LNCaP clone FGC (cell line): ENCODE measurements around the gene RNF144A.

ENCODE experiments used
- DNase-seq: peaks from one replicate; pipeline ENCODE4 v3.0.0-alpha.2; 2011; ENCODE audit warnings: low read depth
- H3K4me3 ChIP-seq: 2 replicates; pipeline ENCODE4 v1.5.1; 2011; ENCODE audit warnings: mild to moderate bottlenecking, low read depth, low read length, control low read depth
- TF ChIP-seq, protein P1 (sequence below): IDR thresholded peaks from 2 replicates; pipeline ENCODE4 v1.5.1; 2012; ENCODE audit warnings: mild to moderate bottlenecking; ENCODE audit not compliant: control insufficient read depth, insufficient read depth; ENCODE audit errors: extremely low read depth

The RNF144A gene

DNA sequence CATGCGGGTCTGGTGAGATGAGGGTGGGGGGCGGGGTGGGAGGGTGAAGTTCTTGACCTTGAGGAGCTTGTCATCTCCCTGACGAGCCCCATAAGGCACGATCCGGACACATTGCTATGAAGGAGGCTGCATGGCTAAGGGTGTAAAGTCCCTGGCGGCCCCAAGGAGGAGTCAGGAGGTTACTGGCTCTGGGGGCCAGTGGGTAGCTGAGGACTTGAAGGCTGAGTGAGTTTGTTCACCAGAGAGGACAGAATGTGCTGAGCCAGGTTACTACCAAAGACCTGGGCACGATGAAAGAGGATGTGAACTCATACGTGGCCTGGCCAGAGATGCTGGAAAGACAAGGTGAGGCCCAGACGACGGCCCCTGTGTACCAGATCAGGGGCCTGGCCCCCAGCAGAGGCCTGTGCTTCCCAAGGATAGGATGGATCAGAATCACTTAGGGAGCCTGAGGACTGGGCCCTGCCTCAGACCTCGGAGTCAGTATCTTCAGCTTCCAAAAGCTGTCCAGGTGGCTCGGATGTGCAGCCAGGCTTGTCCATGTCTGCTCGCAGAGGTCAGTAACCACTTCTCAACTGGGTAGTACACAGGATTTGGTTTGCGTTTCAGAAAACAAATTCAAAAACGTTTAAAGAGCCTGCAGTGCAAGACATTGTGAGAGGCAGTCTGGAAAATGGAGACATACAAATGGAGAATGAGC is 110.9 kb downstream of the RNF144A start:
- TF ChIP-seq, protein P1, sequence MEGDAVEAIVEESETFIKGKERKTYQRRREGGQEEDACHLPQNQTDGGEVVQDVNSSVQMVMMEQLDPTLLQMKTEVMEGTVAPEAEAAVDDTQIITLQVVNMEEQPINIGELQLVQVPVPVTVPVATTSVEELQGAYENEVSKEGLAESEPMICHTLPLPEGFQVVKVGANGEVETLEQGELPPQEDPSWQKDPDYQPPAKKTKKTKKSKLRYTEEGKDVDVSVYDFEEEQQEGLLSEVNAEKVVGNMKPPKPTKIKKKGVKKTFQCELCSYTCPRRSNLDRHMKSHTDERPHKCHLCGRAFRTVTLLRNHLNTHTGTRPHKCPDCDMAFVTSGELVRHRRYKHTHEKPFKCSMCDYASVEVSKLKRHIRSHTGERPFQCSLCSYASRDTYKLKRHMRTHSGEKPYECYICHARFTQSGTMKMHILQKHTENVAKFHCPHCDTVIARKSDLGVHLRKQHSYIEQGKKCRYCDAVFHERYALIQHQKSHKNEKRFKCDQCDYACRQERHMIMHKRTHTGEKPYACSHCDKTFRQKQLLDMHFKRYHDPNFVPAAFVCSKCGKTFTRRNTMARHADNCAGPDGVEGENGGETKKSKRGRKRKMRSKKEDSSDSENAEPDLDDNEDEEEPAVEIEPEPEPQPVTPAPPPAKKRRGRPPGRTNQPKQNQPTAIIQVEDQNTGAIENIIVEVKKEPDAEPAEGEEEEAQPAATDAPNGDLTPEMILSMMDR, result no peak
- no peak for DNase-seq
- no peak overlapping the region for H3K4me3 ChIP-seq

DNA sequence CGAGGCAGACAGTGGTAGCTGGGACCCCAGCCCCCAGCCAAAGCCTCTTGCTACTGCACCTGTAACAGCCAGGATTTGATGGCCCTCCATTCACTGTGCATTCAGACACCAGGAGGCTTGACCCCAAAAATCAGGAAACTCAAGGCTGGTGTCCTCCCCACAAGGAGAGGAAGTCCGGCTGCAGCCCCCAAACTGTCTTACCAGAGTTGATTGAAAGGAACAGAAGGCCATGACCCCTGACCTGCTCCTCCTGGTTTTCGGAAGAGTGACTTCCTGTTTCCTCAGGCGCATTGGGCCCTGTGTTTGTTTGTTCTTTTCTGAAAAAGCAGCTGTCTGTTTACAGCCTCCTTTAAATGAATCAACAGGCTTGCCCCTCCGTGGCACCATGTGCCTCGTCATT is 111.6 kb downstream of the RNF144A start:
- TF ChIP-seq, protein P1, result no peak
- DNase-seq, result no peak
- H3K4me3 ChIP-seq, result no peak overlapping the region

DNA sequence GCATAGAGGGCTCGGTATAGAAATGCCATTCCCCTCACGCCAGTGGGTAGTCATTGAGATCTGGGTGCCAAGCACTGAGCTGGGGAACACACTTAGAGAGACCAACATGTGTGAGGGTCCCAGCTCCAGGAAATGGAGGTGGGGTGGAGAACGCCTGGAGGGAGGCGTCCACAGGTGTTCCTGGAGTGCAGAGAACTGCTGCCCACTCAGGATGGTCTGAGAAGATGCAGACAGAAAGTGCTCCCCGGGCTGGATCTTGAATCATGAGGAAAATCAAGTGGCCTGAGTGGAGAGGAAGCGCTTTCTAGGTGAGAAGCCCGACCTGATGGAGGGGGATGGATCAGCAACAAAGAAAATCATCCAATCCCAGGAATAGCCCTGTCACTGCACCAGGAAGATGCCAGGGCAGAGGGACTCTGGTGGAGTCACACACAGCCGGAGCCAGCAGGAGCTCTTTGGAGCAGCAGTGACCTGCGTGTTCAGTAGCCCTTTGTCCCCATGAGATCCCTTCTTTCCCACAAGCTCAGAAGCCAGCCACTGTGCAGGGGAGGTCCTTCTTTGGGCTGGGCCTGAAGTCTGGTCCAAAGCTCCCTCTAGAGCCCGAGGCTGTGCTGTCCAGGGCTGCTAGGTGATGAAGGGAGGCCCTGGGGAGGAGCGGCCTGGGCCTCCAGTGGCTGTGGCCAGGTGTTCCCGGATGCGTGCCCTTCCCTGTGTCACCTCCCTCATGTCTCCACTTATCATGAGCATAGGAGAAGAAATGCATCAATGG is 112.3 kb downstream of the RNF144A start:
- no peak for DNase-seq
- TF ChIP-seq, protein P1, result 0 out of 2 replicates have a peak, but pooled peaks have one; percentile 22
- H3K4me3 ChIP-seq, result no peak overlapping the region

DNA sequence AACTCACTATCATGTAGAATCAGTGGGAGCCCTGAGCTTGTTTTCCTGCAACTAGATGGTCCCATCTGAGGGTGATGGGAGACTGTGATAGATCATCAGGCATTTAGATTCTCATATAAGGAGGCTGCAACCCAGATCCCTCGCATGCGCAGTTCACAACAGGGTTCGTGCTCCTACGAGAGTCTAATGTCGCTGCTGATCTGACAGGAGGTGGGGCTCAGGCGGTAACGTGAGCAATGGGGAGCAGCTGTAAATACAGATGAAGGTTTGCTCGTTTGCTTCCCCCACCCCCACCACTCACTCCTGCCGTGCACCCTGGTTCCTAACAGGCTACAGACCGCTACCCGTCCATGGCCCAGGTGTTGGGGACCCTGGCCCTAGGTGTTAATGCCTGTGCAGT is 113.6 kb downstream of the RNF144A start:
- TF ChIP-seq, protein P1, result no peak
- no peak for DNase-seq

DNA sequence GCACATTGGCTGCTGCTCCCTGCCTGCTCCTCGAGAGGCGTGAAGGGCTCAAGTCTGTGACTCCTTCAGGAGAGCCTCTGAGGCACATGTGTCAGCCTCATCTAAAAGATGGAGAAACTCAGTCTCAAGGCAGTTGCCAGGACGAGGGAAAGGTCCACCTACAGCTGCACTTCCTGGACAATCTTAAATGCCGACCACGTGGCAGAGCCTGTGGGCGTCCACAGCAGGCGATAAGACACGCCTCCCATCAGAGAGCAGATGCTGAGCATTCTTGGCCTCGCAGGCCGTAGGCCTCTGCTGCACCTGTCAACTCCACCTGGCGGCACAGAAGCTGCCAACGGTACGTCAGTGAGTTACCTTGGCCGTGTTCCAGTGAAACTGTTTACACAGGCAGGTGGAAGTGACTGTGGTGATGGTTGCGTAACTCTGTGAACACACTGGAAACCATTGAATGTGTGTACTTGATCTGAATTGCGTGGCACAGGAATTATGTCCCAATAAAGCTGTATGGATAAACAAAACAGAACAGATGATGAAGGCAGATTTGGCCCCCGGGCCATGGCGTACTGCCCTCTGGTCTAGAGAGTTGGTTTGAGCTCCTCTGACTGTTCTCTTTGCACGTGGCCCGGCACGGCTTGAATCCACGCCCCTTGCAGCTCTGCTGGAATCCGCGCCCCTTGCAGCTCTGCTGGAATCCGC is 114.5 kb downstream of the RNF144A start:
- TF ChIP-seq, protein P1, result peak; percentile 52
- DNase-seq, result peak; percentile 100
- H3K4me3 ChIP-seq, result no peak overlapping the region

More for the DNA sequence above, 113.6 kb downstream of the RNF144A start:
- no peak overlapping the region for H3K4me3 ChIP-seq

DNA sequence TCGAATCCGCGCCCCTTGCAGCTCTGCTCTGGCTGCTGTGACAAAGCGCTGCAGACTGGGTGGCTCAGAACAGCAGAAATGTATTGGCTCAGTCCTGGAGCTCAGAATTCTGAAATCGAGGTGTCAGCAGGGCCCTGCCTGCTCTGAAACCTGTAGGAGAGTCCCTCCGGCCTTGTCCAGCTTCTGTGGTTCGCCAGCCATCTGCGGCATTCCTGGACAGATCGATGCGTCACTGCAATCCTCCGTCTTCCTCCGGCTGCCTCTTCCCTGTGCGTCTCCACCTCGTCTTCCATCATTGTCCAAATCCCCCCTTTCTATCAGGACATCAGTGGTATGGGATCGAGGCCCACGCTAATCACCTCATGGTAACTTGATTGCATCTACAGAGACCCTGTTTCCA is 115.2 kb downstream of the RNF144A start:
- H3K4me3 ChIP-seq, result no peak overlapping the region
- TF ChIP-seq, protein P1, result no peak
- no peak for DNase-seq
